Stimulated activated effector memory CD8-positive, alpha-beta T cell treated with anti-CD3 and anti-CD28 coated beads, Interleukin-12 subunit alpha, Interleukin-12 subunit beta, amount 100 ng/mL, for 72 hours (primary cell): ENCODE data around the gene SSX4B.
"Not testable (repeated sequence)": the region's sequence is repeated elsewhere in the genome, so short reads cannot be mapped to it uniquely, and the experiment has no call there.

Source experiments
- ATAC-seq: fragments of 150-1000 bp; cut with Tn5 transposase; 2 replicates; pipeline ENCODE4 v1.10.0; 2021
- DNase-seq, 2 donors: peaks; one replicate each; pipeline ENCODE4 v3.0.0; 2021 to 2022; ENCODE audit warnings: low spot score in 2 of 2
- H3K27ac Mint-ChIP-seq: one replicate; pipeline ENCODE4 v1.8.0; 2022; ENCODE audit warnings: mild to moderate bottlenecking, mixed read lengths
- H3K36me3 Mint-ChIP-seq: one replicate; pipeline ENCODE4 v1.8.0; 2022; ENCODE audit warnings: mild to moderate bottlenecking, mixed read lengths
- H3K4me1 Mint-ChIP-seq: one replicate; pipeline ENCODE4 v1.8.0; 2022; ENCODE audit warnings: mixed read lengths
- H3K4me3 Mint-ChIP-seq: one replicate; pipeline ENCODE4 v1.8.0; 2022; ENCODE audit warnings: mild to moderate bottlenecking, mixed read lengths
- H3K9me3 Mint-ChIP-seq: one replicate; pipeline ENCODE4 v1.8.0; 2022; ENCODE audit warnings: mixed read lengths

Gene SSX4B

DNA sequence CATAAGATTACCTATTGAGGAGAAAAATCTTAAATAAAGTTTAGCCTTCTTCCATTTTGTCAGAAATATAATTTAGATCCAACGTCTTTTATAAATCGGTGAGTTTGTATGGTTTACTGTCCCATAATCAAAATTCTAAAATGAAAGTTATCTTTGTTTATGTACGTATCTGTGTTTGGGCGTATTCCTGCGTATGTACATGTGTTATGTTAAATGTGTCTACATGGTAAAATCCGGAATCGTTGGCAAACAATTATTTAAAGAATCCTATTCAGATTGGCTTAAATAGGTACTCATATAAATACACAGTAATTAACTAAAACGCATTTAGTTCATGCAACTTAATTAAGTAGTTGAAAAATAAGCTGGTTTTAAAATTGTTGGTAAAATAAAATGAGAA lies 41.4 kb downstream of the SSX4B start:
- not testable (repeated sequence) for ATAC-seq, H3K9me3 Mint-ChIP-seq, DNase-seq, H3K27ac Mint-ChIP-seq, H3K4me1 Mint-ChIP-seq, H3K4me3 Mint-ChIP-seq, H3K36me3 Mint-ChIP-seq

DNA sequence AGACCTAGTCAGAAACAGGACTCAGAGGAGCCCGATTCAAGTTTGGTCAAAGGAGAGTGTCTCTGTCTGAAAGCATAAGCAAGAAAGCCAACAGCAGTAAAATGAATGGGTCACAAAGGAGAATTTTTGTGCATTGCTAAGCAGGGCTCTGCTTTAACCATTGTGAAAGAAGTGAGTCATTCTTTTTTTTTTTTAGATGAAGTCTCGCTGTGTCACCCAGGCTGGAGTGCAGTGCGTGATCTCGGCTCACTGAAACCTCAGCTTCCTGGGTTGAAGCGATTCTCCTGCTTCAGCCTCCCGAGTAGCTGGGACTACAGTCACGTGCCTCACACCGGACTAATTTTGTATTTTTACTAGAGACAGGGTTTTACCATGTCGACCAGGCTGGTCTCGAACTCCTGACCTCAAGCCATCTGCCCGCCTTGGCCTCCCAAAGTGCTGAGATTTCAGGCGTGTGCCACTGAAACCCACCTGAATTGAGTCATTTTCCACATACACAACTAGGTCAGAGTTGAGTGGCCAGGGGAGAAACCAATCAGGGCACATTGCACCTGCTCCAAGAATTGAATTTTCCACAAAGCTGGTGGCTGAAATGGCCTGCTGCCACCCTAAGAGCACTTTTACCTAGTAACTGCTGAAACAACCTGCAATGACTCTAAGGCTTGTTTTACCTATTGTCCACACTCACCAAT lies 43.9 kb downstream of the SSX4B start:
- not testable (repeated sequence) for H3K9me3 Mint-ChIP-seq, H3K4me1 Mint-ChIP-seq, H3K27ac Mint-ChIP-seq, H3K4me3 Mint-ChIP-seq, DNase-seq, H3K36me3 Mint-ChIP-seq
- peak; percentile 98 for ATAC-seq

DNA sequence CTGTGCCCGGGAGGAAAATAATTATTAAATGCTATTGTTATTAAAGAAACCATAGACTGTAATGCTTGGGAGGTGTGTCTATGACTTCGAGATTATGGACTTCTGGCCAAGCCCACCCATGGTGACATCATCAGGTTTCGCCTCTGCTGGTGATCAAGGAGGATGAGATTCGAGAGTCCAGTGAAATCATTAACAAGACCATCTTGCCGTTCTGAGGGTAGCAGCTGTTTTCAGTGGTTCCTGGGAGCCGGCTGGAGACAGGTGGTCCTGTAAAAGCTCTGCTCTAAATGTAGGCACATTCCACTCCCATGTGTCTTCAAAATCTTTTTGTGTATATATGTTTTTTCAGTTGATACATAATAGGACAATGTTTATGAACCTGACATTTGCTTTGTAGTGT lies 52.5 kb downstream of the SSX4B start:
- not testable (repeated sequence) for H3K27ac Mint-ChIP-seq, ATAC-seq, H3K36me3 Mint-ChIP-seq, H3K9me3 Mint-ChIP-seq, H3K4me1 Mint-ChIP-seq, H3K4me3 Mint-ChIP-seq, DNase-seq

DNA sequence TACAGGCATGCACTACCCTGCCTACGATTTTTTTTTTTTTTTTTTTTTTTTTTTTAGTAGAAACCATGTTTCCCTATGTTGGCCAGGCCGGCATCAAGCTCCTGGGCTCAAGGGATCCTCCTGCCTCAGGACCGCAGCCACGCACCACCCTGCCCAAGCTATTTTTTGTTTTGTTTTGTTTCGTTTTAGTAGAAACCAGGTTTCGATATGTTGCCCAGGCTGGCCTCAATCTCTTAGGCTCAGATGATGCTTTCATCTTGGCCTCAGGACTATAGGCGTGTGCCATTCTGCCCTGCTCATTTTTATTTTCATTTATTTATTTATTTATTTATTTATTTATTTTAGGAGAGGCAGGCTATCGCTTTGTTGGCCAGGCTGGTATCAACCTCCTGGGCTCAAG lies 54.1 kb downstream of the SSX4B start:
- H3K9me3 Mint-ChIP-seq: no peaks in the 10 kb centered on the region
- ATAC-seq: no peak
- no peaks in the 10 kb centered on the region for H3K4me1 Mint-ChIP-seq
- H3K36me3 Mint-ChIP-seq: no peaks in the 10 kb centered on the region
- no peak overlapping the region for H3K27ac Mint-ChIP-seq
- DNase-seq: no peak
- no peak overlapping the region for H3K4me3 Mint-ChIP-seq

DNA sequence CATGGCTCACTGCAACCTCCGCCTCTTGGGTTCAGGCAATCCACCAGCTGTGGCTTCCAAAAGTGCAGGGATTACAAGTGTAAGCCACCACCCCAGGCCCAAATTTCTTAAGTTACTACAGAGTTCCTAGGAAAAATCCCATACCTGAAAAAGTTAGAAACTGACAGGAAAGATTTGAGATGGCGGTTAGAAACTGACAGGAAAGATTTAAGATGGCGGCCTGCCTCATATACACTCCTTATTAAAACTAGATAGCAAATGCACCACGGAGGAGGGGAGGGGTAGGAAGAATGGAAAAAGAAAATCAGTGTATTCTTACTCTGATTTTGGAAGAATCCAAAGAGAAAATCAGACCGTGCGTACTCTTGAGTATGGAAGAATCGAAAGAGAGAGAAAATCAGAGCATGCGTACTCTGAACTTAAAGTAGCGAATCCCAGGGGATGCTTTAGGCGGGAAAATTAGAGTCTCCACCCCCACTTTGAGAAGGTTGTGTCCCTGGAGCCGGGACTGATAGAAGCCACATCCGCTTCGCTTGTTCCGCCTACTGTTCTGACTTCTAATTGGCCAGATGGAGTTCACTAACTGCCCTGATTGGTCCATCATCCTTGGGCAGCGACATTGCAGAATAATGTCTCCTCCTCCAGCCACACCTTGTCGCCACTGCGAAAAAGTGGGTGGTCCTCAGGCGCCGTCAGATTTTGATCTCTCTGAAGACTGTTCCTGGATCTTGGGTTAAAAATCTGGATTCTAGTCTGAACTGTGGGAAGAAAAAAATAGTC lies 55.3 kb downstream of the SSX4B start, which contains the start of gene SSX3:
TSS of gene SSX3 (minus strand) at position 389 of the 780 bp plus-strand sequence. CDS start 1,454 bp downstream, outside the sequence.
- H3K9me3 Mint-ChIP-seq, ATAC-seq, DNase-seq, H3K36me3 Mint-ChIP-seq, H3K4me1 Mint-ChIP-seq, H3K27ac Mint-ChIP-seq, H3K4me3 Mint-ChIP-seq: not testable (repeated sequence)
